ENCODE results near the gene LRP1B.

- TF ChIP-seq CTCF (IDR thresholded peaks at IDR 0.05) (no peak), POLR2AphosphoS5 (IDR thresholded peaks at IDR 0.05) (no peak)
Measured at GRCh38 chr2:140918426-140918825, 1212.4 kb downstream of the LRP1B start.

Data from esophagus muscularis mucosa (tissue), 3 donors.